ENCODE data around the gene MEIOSIN. TPM values are rescaled to one million over a fixed set of nuclear protein-coding genes. Genes with fewer than 3 reads are reported as not detected.

Gene MEIOSIN
- total RNA-seq, 4 donors from 2014 or later: not detected

DNA sequence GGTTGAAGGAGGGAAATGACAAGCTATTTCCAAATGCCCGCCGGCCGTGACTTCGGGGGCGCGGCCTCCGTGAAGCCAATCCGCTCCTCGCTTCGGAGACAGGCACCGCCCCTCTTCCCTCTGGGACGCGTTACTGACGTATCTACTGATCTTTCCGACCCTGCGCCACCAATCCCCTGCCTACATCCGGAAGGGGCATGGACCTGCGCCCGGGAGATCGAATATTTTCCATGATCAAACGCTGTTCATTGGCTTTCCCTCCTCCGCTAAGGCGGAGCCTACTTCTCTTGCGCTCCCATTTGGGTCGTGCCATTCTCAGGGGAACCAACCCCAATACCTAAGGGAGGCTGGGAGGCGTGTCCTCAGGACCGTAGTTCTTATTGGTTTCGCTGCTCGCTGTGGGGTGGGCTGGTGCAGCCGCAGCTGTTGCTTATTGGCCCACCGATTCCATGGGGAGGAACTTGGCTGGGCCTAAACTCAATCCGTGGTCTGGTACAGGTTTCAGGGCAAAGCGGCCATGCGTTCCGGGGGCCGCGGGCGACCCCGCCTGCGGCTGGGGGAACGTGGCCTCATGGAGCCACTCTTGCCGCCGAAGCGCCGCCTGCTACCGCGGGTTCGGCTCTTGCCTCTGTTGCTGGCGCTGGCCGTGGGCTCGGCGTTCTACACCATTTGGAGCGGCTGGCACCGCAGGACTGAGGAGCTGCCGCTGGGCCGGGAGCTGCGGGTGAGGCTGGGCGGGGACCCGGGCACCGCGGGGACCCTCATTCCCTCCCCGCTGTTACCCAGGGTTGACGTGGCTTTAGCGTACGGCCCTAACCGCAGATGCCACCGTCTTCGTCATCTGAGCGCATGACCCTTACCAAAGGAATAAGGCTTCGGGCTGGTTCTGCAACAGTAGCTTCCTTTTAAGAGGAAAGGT, 40.8 kb upstream of the MEIOSIN start, which contains the start of gene QPCTL:
Gene QPCTL, plus strand, starts transcription at position 480 of the 919 bp plus-strand sequence. Its CDS starts 38 bp downstream, at position 518.
- Histone ChIP-seq H3K4me3 (peak within 1 kb of the TSS; percentile 60 to 86 (median 73)), H3K4me1 (peaks cover 0 to 33% (median 10%) of the 10 kb centered on the region in 4 donors), H3K9me3 (no peaks in the 10 kb centered on the region), H3K27me3 (no peaks in the 10 kb centered on the region), H3K36me3 (peaks cover 4 to 44% (median 10%) of the 10 kb centered on the region in 3 donors), H3K27ac (peak within 1 kb of the TSS; percentile 82 to 95 (median 92))
- DNase-seq (ENCODE audit: low spot score in 2 of 2): peak; percentile 94 to 95
- TF ChIP-seq POLR2A (IDR thresholded peaks at IDR 0.05) (peak; percentile 43 to 78), EP300 (IDR thresholded peaks at IDR 0.05) (peak; percentile 75 to 80)
- TF ChIP-seq, protein P1, sequence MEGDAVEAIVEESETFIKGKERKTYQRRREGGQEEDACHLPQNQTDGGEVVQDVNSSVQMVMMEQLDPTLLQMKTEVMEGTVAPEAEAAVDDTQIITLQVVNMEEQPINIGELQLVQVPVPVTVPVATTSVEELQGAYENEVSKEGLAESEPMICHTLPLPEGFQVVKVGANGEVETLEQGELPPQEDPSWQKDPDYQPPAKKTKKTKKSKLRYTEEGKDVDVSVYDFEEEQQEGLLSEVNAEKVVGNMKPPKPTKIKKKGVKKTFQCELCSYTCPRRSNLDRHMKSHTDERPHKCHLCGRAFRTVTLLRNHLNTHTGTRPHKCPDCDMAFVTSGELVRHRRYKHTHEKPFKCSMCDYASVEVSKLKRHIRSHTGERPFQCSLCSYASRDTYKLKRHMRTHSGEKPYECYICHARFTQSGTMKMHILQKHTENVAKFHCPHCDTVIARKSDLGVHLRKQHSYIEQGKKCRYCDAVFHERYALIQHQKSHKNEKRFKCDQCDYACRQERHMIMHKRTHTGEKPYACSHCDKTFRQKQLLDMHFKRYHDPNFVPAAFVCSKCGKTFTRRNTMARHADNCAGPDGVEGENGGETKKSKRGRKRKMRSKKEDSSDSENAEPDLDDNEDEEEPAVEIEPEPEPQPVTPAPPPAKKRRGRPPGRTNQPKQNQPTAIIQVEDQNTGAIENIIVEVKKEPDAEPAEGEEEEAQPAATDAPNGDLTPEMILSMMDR (IDR thresholded peaks at IDR 0.05): peak in 1 of 5 experiments; percentile 14
- 0 to 1% methylated on average over 50 to 61 of the region's 70 CpGs for WGBS, 2 donors

DNA sequence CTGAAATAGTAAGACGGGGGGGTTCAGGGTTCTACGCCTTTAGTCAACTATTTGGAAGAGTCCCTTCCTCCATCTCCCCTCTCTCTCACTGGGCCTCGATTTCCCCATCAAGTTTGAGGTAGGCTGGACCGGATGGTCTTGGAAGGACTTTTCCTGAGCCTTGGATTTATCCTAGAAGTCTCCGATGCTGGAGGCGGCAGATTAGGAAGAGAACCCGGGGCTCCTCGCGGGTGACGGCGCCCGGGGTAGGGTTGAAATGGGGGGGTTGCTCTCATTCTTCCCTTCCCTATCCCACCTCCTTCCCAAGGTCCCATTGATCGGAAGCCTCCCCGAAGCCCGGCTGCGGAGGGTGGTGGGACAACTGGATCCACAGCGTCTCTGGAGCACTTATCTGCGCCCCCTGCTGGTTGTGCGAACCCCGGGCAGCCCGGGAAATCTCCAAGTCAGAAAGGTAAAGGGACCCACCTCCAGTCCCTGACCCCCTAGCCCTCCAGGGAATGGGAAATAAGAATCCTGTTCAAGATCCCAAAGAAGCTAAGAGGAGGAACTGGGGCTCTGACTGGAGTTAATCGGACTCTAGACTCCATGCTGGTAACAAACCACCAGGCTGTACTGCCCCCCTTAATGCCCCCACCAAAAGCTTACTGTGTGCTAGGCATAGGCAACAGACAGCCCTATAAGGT, 40.0 kb upstream of the MEIOSIN start:
- Histone ChIP-seq H3K4me3 (peak overlapping the region; percentile 60 to 86 (median 73)), H3K4me1 (peaks cover 0 to 33% (median 10%) of the 10 kb centered on the region in 4 donors), H3K36me3 (peaks cover 0 to 39% (median 2%) of the 10 kb centered on the region in 3 donors), H3K9me3 (no peaks in the 10 kb centered on the region), H3K27me3 (no peaks in the 10 kb centered on the region), H3K27ac (peak overlapping the region; percentile 82 to 95 (median 92))
- DNase-seq (ENCODE audit: low spot score in 2 of 2): peak; percentile 70 to 85
- no peak for TF ChIP-seq POLR2A (IDR thresholded peaks at IDR 0.05)
- TF ChIP-seq, protein P1 (IDR thresholded peaks at IDR 0.05): peak; percentile 81 to 89 (median 86)
- 1 to 2% methylated on average over 20 to 22 of the region's 22 CpGs for WGBS, 2 donors

DNA sequence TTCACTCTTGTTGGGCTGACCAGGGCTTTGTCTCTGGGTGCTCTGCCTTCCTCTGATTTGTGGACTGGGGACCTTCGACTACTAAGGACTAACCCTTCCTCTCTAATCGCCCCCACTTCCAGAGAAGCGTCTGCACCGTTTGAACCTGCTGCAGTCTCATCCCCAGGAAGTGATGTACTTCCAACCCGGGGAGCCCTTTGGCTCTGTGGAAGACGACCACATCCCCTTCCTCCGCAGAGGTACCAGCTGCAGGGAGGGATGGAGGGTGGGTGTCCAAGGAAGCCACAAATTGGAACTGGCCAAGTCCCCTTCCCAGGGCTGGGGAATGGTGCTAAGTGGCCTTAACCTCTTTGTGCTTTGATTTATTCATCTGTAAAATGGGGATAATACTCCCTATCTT, 31.6 kb upstream of the MEIOSIN start:
- Histone ChIP-seq H3K9me3 (no peaks in the 10 kb centered on the region), H3K27me3 (no peaks in the 10 kb centered on the region), H3K36me3 (peaks cover 0 to 53% (median 6%) of the 10 kb centered on the region in 3 donors), H3K27ac (no peak overlapping the region), H3K4me3 (no peak overlapping the region), H3K4me1 (no peaks in the 10 kb centered on the region)
- no peak for TF ChIP-seq EP300 (IDR thresholded peaks at IDR 0.05)
- WGBS, 2 donors: 60 to 80% methylated on average over 6 to 7 of the region's 7 CpGs
- DNase-seq (ENCODE audit: low spot score in 2 of 2): no peak

DNA sequence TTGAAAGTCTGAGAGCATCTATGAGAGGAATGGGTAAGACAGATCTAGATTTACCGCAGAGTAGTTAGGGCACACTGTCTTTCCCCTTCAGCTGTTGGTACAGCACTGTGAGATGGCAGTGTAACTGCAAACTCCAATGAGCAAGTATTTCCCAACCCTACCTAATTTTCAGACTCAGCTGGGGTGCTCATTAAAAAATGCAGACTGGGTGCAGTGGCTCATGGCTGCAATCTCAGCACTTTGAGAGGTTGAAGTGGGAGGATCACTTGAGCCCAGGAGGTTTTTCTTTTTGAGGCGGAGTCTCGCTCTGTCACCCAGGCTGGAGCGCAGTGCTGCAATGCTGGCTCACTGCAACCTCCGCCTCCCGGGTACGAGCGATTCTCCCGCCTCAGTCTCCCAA, 28.1 kb upstream of the MEIOSIN start:
- H3K9me3 ChIP-seq: no peaks in the 10 kb centered on the region
- WGBS, 2 donors: 84 to 90% methylated on average over 9 of the region's 9 CpGs
- no peaks in the 10 kb centered on the region for H3K27me3 ChIP-seq
- peaks cover 0 to 41% (median 0%) of the 10 kb centered on the region in 3 donors for H3K36me3 ChIP-seq
- no peaks in the 10 kb centered on the region for H3K4me1 ChIP-seq
- DNase-seq (ENCODE audit: low spot score in 2 of 2): no peak
- H3K4me3 ChIP-seq: no peak overlapping the region
- H3K27ac ChIP-seq: no peak overlapping the region
- TF ChIP-seq EP300 (IDR thresholded peaks at IDR 0.05) (no peak), POLR2A (IDR thresholded peaks at IDR 0.05) (no peak)
- TF ChIP-seq, protein P1 (IDR thresholded peaks at IDR 0.05): no peak

DNA sequence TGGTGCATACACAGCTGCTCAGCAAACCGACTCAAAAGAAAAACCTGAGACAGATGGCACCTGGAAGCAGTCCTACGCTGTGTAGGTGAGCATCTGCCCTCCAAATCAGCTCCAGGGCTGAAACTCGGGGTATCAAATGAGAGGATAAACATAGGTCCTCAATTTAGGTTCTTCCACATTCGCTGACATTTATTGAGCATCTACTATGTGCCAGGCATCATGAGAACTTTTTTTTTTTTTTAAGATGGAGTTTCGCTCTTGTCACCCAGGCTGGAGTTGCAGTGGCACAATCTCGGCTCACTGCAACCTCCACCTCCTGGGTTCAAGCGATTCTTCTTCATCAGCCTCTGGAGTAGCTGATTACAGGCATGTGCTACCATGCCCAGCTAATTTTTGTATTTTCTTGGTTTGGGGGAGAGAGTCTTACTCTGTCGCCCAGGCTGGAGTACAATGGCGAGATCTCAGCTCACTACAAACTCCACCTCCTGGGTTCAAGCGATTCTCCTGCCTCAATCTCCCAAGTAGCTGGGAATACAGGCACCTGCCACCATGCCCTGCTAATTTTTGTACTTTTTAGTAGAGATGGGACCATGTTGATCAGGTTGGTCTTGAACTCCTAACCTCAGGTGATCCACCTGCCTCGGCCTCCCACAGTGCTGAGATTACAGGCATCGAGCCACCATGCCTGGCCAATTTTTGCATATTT, 27.4 kb upstream of the MEIOSIN start:
- H3K27ac ChIP-seq: no peak overlapping the region
- H3K27me3 ChIP-seq: no peaks in the 10 kb centered on the region
- TF ChIP-seq, protein P1 (IDR thresholded peaks at IDR 0.05): no peak
- TF ChIP-seq POLR2A (IDR thresholded peaks at IDR 0.05): no peak
- TF ChIP-seq EP300 (IDR thresholded peaks at IDR 0.05): no peak
- peaks cover 0 to 37% (median 0%) of the 10 kb centered on the region in 3 donors for H3K36me3 ChIP-seq
- no peak overlapping the region for H3K4me3 ChIP-seq
- 91 to 92% methylated on average over 12 of the region's 12 CpGs for WGBS, 2 donors
- no peaks in the 10 kb centered on the region for H3K9me3 ChIP-seq
- H3K4me1 ChIP-seq: peaks cover 0 to 7% (median 2%) of the 10 kb centered on the region in 4 donors
- DNase-seq (ENCODE audit: low spot score in 2 of 2): no peak

All from tibial nerve (tissue), 4 donors.